ENCODE results near the gene ATP5PD.

DNA sequence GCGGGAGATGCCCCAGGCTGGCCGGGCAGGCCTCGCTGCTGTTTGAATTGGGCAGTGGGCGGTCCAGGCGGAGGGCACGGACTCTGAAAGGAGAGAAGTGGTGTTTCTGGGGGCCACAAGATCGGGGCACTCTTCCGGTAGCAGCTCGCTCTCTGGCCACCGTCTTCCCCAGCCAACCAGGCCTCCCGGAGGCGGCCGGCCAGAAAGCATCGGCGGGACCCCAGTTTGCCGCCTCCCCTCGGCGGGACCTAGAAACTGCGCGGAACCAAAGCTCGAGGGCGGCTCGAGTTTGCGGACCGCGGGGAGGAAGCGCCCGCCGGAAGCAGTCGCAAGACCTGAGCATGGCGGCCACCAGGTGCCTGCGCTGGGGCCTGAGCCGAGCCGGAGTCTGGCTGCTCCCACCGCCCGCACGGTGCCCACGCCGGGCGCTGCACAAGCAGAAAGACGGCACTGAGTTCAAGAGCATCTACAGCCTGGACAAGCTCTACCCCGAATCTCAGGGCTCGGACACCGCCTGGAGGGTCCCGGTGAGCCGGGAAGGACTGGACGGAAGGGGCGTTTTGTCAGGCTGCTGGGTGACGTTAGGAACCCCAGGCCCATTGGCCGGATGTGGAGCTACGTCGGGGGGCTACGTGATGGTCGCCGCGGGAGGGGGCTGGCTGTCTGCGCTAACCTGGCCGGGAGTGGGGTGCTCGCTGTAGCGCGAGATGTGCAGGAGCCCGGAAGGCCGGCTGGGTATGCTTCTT is 34.2 kb downstream of the ATP5PD start, which contains the start of gene MRPL58:
- TF ChIP-seq CBFB (CRISPR knock-in tag; IDR thresholded peaks at IDR 0.05; ENCODE audit: low read depth): peak; percentile 88; the same call in 1 of the 2 replicates
- TF ChIP-seq, protein P1, sequence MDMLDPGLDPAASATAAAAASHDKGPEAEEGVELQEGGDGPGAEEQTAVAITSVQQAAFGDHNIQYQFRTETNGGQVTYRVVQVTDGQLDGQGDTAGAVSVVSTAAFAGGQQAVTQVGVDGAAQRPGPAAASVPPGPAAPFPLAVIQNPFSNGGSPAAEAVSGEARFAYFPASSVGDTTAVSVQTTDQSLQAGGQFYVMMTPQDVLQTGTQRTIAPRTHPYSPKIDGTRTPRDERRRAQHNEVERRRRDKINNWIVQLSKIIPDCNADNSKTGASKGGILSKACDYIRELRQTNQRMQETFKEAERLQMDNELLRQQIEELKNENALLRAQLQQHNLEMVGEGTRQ (CRISPR knock-in tag; IDR thresholded peaks at IDR 0.05): peak; percentile 41; the same call in 1 of the 2 replicates
- TF ChIP-seq, protein P2, sequence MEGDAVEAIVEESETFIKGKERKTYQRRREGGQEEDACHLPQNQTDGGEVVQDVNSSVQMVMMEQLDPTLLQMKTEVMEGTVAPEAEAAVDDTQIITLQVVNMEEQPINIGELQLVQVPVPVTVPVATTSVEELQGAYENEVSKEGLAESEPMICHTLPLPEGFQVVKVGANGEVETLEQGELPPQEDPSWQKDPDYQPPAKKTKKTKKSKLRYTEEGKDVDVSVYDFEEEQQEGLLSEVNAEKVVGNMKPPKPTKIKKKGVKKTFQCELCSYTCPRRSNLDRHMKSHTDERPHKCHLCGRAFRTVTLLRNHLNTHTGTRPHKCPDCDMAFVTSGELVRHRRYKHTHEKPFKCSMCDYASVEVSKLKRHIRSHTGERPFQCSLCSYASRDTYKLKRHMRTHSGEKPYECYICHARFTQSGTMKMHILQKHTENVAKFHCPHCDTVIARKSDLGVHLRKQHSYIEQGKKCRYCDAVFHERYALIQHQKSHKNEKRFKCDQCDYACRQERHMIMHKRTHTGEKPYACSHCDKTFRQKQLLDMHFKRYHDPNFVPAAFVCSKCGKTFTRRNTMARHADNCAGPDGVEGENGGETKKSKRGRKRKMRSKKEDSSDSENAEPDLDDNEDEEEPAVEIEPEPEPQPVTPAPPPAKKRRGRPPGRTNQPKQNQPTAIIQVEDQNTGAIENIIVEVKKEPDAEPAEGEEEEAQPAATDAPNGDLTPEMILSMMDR (IDR thresholded peaks at IDR 0.05): no peak
- TF ChIP-seq, protein P3, sequence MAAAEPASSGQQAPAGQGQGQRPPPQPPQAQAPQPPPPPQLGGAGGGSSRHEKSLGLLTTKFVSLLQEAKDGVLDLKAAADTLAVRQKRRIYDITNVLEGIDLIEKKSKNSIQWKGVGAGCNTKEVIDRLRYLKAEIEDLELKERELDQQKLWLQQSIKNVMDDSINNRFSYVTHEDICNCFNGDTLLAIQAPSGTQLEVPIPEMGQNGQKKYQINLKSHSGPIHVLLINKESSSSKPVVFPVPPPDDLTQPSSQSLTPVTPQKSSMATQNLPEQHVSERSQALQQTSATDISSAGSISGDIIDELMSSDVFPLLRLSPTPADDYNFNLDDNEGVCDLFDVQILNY (CRISPR knock-in tag; IDR thresholded peaks at IDR 0.05): peak; percentile 78
- TF ChIP-seq NR2C2 (CRISPR knock-in tag; IDR thresholded peaks at IDR 0.05): no peak
- TF ChIP-seq MXD4 (CRISPR knock-in tag; IDR thresholded peaks at IDR 0.05; ENCODE audit: borderline replicate concordance): no peak
- TF ChIP-seq TP53 (CRISPR knock-in tag; IDR thresholded peaks at IDR 0.05): peak; percentile 79
- TF ChIP-seq ESRRA (CRISPR knock-in tag; IDR thresholded peaks at IDR 0.05; ENCODE audit: borderline replicate concordance): peak; percentile 92

Data from WTC11 (cell line).